LoVo (cell line): ENCODE results near the gene NEK11.

ENCODE experiments used
- DNase-seq: peaks from one replicate; pipeline ENCODE4 v3.0.0-alpha.2; 2016; ENCODE audit warnings: low spot score

NEK11 gene

DNA sequence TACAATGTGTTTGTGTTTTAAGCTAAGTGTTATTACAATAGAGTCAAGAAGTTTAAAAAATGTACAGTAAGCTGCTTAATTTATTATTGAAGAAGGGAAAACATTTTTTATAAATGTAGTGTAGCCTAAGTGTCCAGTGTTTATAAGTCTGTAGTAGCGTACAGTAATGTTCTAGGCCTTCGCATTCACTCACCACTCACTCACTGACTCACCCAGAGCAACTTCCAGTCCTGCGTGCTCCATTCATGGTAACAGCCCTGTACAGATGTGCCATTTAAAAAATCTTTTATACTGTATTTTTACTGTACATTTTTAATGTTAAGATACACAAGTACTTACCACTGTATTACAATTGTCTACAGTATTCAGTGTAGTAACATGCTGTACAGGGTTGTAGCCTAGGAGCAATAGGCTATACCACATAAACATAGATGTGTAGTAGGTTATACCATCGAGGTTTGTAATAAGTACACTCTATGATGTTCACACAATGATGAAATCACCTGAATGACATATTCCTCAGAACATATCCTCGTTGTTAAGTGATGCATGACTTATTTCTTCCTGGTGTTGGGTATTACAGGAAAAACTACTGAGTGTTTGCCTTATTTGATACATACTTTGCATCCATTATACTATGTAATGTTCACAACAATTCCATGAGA, 198.3 kb downstream of the NEK11 start:
- no peak for DNase-seq

DNA sequence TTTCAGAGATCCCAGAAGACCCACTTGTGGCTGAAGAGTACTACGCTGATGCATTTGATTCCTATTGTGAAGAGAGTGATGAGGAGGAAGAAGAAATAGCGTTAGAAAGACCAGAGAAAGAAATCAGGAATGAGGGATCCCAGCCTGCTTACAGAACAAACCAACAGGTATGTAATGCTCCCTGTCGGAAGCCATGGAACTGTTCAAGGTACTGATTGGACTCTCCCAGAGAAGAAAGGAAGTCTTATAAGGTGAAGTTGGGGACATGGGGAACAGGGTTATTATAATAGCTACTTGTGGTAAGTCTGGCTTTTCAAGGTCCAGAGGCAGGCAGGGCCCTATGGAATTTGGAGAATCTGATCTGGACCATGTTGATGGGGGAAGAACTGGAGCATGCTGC, 201.8 kb downstream of the NEK11 start:
- DNase-seq: no peak

DNA sequence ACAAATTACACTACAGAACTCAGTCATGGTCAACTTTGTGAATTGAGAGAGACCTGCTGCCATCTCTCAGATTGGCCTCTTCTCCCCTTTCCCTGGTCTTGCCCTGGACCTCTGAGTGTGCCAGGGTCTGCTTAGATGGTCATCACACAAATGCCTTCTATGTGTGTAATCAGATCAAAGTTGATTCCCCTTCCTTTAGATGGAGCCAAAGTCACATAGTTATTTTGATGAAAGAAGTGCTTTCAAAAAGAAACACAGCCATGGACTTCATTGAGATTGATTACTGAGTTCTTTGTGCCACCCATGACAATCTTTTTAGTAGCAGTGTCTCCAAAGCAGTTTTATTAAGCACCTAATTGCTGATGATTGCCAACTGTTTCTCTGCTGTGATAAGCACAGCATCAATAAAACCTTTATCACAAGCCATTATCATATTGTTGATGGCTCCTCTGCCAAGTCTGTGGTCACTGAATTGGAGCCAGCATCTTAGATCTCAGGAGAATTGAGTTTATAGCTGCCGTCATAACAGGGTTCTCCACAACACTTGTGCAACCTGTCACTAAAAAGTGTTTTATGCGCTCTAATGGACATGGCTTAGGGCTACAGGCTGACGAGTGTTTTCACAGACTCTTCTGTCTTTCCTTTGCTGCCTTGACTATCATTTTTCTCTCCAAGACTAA, 205.2 kb downstream of the NEK11 start:
- peak; percentile 45 for DNase-seq

DNA sequence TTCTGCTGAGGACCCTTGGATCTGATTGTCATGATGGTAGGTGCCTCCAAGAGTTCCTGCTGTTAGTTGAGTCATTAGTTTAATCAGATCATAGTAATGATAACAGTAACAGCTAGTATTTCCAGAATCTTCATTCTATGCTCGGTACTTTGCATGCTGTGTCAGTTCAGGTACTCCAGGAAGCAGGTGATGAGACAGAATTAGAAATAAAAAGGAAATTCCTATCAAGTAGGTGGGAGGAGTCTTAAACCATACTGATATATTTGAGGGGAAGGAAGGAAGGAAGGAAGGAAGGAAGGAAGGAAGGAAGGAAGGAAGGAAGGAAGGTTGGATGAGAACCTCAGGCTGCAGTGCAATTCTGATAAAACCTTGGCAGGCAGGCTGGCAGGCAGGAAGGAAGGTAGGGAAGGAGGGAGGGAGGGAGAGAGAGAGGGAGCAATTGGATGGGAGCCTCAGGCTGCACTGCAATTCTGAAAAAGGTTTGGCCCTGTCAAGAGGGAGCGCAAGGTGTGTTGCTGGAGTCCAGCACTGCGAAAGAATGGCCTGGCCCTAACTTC, 206.1 kb downstream of the NEK11 start:
- no peak for DNase-seq

DNA sequence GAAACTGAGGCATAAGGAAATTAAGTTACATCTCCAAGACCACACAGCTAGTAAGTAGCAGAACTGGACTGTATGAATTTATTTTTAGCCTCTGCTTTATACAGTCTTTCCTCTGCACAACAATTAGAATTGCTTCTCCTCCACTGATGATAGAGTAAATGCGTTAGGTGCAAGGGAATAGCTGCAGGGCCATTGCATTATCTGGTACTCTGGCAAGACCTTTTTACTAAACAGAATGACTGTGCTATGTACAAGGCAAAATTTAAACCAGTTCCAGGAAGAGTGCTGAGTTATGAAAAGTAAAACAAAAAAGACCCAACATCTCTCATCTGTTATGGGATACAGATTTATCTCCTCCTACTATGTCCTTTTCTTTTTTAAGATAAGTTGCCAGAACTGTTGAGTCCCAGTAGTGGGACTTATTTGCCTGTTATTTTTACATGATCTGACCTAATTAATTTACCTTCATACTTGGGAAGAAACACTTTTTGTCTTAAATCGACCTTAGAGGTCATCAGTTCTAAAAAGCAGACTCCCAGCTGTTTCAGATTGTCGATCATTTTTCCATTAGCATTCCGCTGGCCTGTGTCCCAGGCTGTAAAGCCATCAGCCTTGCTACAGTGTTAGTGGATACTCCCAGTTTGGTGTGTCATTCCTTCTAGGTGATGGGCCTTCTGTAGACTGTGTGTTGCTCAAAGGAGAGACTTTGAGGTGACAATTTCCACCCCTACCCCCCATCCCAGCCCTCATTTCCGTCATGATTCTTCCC, 207.4 kb downstream of the NEK11 start:
- DNase-seq: no peak

DNA sequence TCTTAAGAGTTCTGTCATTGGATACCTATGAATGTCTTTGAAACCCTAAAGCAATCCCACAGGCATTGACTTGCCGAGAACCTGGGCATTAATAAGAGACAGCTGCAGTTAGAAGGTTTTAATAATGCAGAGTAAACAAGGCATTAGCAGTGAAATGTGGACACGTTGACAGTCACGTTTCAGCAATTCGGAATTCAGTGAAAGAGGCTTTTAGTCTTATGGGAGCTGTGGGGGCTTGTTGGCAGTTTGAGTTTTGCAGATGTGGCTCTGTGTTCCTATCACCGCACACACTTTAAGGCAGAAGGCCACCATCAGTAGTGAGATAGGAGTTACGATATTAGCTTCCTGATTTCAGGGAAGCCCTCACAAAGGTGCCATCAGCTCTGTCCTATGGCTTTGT, 209.7 kb downstream of the NEK11 start:
- DNase-seq: no peak

DNA sequence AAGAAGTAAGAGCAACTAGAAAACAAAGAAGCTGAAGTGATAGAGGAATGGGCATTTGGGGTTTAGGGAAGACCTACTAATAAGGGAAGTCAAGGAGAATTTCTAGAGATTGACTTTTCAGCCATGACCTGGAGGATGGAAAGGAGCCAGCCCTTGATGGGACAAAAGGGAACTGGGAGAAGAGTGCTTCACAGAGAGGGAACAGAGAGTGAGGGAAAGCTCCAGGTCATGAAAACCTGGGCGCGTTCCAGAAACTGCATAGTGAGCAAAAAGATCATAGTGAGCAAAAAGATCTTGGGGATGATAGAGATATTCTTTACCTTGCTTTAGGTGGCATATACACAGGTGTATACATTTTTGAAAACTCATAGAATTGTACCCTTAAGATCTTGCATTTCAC, 211.8 kb downstream of the NEK11 start:
- no peak for DNase-seq

DNA sequence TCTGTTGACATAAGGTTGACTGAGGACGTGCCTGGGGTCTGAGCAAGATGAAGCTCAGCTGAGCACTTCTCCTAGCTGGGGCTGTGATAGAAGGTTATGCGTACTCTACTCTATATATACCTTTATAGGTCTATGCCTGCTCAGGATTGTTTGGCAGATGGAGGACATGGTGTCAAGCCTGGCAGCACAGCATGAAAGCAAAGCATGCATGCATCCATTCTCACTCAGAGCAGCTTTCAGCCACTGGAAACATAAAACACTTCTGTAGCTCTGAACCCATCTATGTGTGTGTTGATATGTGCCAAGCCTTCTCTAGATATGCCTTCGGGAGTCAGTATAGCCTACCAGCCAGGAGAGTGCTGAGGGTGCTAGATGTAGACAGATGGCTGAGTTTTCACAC, 212.6 kb downstream of the NEK11 start:
- no peak for DNase-seq

DNA sequence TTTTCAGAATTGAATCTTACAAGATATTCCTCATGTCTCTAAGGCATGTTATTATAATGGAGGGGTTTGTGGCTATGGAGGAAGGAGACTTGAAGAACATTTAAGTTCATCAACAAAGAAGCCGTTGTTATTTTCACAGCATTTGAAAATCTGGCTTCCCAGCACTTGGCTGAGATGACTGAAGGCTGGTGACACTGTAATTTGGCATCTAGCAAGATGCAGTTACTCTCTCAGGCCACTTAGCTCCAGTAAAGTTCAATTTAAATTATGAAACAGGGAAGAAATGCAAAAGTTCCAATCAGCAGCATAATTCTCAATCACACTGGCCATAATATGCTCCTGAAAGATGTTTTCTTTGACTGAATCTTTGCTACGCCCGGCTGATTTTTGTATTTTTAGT, 215.5 kb downstream of the NEK11 start:
- no peak for DNase-seq

DNA sequence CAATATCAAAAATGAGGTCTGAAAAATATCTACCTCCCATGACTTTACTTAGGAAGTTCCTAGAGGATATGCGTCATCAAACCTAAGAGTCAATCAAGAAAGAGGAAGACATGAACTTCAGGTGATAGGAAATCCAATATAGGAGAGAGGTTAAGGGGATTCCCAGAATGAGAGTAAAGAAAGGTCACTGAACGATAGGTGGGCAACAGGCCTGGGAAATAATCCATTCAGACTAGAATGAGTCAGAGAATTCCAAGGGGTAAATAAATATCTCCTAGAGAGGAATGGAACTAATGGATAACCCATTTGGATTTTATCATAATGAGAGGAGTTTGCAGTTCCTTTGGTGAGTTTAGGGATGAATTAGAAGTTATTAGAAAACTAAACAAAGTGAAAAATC, 223.8 kb downstream of the NEK11 start:
- no peak for DNase-seq

DNA sequence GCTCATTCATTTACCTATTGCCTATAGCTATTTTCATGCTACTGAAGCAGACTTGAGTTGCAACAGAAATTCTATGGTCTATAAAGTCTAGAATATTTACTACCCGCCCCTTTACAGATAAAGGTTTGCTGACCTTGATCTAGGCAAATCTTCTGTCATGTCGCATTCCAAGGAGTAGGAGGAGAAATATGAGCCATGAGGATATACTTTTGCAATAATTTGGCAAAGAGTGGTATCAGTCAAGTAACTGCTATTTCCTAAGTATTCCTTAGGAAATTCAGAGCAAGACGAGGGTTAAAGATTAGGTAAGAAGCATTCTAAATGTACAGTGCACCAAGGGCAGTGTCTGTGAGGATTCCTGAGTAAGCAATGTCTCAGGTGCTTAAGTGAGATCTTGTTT, 233.8 kb downstream of the NEK11 start:
- DNase-seq: no peak

DNA sequence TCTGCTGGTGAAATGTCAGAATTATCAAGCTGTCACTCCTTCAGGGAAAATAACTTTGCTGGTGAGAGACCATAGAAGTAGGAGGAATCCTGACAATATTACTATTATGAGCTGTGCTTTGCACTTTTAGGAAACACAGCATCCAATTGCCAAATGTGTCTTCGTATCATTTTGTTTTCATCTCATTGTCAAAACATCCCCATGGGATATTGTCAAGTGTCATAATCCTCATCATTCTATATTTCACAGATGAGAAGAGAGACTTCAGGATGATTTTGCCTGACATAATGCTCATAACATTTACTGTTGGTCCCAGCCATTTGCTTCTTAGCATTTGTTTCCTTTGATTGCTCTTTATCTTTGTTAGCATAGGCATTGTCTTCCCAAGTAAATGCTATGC, 234.4 kb downstream of the NEK11 start:
- DNase-seq: no peak

DNA sequence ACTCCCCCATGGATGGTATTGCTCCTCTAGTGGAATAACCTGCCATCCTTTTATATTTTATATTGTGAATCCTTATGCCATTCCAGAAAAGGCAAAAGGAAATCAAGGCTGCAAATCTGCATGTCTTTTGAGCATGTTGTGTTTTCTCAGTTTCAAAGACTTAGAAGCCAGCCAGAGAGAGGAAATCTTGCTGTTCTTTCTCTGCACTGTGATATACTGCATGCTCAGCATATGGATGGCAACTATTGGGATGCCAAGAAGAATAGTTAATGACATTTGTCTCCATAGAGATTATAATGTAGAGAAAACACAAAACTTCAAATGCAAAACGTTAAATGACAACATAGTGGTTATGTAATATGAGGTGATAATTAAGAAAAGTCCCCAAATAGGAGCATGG, 248.9 kb downstream of the NEK11 start:
- DNase-seq: no peak

DNA sequence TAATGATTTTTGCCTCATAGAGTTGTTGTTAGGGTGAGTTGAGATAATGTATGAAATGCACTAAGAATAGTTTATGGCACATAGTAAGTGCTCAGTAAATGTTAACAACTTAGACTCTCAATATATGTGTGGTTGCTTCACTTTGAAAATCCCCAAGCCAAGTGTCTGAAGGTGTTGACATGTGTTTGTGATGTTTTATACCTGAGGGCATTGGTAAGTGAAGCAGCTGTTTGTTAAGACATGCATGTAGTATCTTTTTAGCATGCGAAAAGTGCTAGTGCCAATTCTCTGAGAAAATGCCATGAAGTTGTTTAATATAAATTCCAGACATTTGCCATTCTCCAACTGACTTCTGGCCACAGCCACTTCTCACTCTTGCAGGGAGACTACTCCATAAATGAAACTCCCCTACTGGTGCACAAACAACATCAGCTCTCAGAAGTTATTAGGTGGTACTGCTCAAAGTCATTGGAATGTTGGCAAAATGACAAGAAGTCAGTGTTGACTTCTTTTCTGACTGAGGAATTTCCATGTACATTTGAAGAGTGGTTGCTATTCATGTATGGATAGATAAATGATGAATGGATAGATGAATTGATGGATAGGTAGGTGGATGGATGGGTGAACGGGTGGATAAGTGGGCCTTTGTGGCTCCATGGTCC, 251.3 kb downstream of the NEK11 start:
- DNase-seq: no peak

DNA sequence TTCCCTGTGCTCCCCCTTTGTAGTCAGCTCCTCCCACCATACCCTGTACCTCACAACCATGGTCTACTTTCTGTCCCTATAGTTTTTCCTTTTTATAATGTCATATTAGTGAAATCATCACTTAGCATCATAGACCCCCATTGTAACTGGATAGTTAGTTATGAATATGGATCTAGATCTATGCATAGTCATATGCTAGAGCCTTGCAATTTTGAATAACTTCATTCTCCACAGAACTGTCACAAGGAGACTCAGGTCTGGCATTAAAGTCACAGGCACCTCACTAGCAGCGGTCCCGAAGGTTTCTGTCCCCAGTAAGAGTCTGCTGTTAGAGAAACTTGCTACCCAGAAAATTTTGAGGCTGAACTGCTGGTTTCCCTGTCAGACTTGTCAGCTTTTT, 252.9 kb downstream of the NEK11 start:
- DNase-seq: no peak

DNA sequence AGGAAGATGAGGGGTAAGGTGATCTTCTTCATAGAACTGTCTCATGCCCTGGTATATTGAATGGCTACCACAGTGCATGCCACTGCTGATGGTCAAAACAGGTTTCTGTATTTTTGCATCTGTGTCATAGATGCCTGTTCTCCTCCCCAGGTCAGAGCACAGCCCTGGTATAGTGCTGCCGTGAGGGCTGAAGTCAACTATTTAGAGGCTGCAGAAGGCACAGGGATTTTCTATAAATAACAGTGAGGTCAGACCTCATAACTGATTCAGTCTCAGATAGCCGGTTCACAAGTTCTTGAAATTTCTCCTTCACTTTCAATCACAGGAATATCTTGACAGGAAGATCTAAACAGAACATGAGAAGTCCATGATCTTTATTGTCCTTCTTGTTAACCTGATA, 255.7 kb downstream of the NEK11 start:
- no peak for DNase-seq

DNA sequence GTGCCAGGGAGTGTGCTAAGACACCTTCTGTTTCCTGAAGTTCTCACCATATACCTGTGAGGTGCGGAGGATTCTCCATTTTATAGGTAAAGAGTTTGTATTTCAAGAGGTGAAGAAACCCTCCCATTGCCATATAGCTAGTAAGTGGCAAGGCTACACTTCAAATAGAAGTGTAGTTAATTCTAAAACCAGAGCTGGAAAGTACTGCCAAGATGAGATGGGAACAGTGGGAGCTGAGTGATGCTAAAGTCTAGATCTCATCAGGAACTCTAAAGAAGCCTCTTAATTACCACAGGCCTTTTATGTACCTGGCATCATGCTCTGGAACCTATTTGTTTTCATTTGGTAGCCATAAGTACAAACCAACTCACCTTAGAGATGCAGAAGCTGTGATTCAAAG, 256.3 kb downstream of the NEK11 start:
- DNase-seq: no peak

DNA sequence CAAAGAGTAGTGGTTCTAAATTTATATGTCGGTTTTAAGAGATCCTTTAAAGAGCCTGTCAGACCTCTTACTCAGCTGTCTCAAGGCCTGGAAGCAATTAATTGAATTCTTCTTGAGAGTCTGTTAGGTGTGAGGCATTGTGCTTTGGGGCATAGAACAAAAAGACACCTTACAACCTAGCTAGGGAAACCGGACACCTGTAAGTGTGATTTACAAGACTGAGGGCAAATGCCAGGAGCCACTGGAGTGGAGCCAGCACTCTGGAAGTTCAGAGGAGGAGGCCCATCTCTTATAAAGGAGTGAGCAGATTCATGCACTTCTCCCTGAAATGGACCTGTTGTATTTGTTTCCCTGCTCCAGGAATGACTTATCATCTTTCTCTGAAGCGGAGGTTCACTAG, 257.2 kb downstream of the NEK11 start:
- no peak for DNase-seq

DNA sequence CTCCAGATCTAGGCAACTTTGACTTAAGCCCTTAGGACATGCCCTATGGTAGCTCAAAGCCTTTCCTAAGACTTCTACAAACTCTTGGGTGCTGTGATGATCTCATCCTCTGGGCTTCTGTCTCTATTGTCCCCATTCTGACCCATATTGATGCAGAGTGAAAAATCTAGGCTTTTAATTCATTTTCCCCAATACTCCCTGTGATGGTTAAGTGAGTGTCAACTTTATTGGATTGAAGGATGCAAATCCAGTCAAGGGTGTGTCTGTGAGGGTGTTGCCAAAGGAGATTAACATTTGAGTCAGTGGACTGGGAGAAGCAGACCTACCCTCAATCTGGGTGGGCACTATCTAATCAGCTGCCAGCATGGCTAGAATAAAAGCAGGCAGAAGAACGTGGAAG, 257.6 kb downstream of the NEK11 start:
- no peak for DNase-seq

DNA sequence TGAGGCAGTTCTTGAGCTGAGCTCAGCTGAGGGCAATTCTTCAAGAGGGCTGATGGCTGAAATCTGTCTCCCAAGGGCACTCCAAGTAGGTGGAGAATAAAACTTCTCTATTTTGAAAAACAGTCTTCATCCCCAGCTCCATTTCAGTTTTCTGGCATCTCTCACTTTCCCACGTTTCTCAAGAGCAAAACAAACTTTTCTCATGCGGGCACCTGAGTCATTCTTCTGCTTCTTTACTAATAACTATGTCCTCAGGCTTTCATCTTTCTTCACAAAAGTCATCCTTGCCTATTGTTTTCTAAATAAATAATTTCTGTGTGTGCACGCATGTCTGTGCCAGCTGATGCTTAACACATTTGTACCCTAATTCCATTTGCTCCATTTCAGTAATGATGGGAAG, 258.8 kb downstream of the NEK11 start:
- no peak for DNase-seq

DNA sequence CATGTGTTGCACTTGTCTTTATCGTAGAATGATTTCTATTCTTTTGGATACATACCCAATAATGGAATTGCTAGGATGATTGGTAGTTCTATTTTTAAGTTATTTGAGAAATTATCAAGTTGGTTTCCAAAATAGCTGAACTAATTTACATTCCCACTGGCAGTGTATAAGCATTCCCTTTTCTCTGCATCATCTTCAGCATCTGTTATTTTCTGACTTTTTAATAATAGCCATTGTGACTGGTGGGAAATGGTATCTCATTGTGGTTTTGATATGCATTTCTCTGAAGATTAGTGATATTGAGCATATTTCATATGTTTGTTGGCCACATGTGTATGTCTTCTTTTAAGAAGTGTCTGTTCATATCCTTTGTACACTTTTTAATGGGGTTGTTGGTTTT, 273.2 kb downstream of the NEK11 start:
- DNase-seq: no peak

DNA sequence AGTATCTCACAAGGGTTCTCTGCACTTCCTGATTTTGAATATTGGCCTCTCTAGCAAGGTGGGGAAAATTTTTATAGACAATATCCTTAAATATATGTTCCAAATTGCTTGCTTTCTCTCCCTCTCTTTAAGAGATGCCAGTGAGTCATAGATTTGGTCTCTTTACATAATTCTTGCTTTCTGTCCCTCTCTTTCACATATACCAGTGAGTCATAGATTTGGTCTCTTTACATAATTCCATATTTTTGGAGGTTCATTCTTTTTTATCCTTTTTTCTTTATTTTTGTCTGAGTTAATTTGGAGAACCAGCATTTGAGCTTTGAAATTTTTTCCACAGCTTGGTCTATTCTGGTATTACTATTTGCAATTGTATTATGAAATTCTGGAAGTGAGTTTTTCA, 277.2 kb downstream of the NEK11 start:
- DNase-seq: no peak

DNA sequence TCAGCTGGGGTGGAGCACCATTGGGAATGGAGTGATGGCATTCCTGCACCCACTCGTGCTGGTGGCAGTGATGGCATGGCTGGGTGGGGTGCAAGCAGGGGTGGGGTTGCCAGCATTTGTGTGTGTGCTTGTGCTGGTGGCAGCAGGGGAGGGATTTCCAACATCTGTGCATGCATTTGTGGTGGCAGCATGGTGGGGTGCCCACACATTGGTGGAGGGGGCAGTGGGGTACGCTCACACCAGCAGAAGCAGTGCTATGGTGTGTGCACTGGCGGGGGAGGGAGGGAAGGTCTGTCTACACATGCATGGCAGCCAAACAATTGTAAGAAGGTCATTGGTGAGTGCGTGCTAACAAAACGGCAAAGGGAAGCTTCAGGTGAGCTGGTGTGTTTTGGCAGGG, 278.2 kb downstream of the NEK11 start:
- no peak for DNase-seq
